Skin epidermis (tissue), 12 donors: ENCODE measurements around the gene UBAP1L.
"Not testable (repeated sequence)": the region's sequence is repeated elsewhere in the genome, so short reads cannot be mapped to it uniquely, and the experiment has no call there.

Experiments used
- H3K27ac ChIP-seq, 21 experiments: fragments of 200-600 bp; sonication (generic) in 11 of 21; one replicate each; pipeline ENCODE4 v1.5.0; 2020; ENCODE audit warnings: mild to moderate bottlenecking in 3 of 21, inconsistent platforms in 2 of 21, moderate library complexity in 2 of 21
- H3K4me3 ChIP-seq, 7 experiments: fragments of 200-600 bp; sonication (generic) in 2 of 7; one replicate each; pipeline ENCODE4 v1.5.0; 2020; ENCODE audit warnings: inconsistent platforms in 2 of 7, mild to moderate bottlenecking in 2 of 7, moderate library complexity in 1 of 7

Gene UBAP1L

GRCh38 chr15:65054333-65055200 lies 60.4 kb downstream of the UBAP1L start:
- H3K27ac ChIP-seq = peak overlapping the region in 3 of 21 experiments; percentile 7 to 40 (median 26)
- H3K4me3 ChIP-seq = no peak overlapping the region

DNA sequence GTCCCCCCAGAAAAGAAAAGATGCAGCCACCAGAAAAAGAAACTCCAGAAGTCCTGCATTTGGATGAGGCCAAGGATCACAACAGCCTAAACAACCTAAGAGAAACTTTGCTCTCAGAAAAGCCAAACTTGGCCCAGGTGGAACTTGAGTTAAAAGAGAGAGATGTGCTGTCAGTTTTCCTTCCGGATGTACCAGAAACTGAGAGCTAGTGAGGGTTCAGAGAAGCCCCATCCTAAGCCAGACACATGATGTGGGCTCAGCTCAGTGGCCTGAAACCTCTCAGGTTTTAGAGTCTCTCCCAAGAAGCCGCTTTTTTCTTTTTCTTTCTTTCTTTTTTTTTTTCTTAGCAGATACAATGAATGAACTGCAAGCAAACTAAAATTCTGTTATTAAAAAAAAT lies 62.0 kb downstream of the UBAP1L start:
- H3K27ac ChIP-seq = no peak overlapping the region
- H3K4me3 ChIP-seq = no peak overlapping the region

GRCh38 chr15:65051266-65051665 lies 63.7 kb downstream of the UBAP1L start:
- Histone ChIP-seq H3K27ac (no peak overlapping the region), H3K4me3 (no peak overlapping the region)

DNA sequence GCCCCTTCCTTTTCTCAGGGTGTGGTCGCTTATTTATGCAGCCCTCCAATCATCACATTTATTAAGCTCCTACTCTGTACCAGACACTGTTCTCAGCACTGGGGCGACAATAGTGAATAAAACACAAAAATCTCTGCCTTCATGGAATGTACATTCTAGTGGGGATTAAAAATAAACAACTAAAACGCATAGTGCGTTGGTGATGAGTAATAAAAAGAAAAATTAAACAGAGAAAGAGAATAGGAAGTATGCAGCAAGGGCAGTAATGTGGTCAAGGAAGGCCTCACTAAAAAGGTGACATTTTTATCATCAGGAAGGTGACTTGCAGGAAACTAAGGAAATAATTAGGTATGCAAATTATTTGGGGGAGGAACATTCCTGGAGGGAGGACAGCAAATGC lies 64.7 kb downstream of the UBAP1L start:
- Histone ChIP-seq H3K4me3 (no peak overlapping the region), H3K27ac (no peak overlapping the region)

GRCh38 chr15:65049418-65049840 lies 65.6 kb downstream of the UBAP1L start:
- peak overlapping the region in 3 of 7 experiments; percentile 13 to 26 (median 18) for H3K4me3 ChIP-seq

DNA sequence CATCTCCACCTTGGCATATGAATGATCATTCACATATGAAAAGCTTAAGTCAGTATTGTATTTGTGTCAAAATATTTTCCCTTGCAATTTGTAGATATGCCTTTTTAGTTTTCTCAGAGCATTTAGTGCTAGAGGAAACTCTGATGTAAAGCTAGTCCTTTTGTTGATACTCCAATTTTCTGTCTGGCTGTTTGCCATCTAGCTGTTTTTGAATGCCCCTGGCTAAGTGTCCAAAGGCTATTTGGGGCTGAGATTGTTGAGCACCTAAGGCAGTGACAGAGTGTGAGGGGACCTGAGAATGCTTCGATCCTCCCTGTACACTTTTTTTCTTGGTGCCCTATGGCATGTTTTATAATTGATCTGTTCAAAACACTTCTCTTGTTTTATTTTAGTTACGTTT lies 66.8 kb downstream of the UBAP1L start:
- Histone ChIP-seq H3K27ac (no peak overlapping the region), H3K4me3 (no peak overlapping the region)

More at GRCh38 chr15:65049418-65049840, 65.6 kb downstream of the UBAP1L start:
- H3K27ac ChIP-seq = no peak overlapping the region

DNA sequence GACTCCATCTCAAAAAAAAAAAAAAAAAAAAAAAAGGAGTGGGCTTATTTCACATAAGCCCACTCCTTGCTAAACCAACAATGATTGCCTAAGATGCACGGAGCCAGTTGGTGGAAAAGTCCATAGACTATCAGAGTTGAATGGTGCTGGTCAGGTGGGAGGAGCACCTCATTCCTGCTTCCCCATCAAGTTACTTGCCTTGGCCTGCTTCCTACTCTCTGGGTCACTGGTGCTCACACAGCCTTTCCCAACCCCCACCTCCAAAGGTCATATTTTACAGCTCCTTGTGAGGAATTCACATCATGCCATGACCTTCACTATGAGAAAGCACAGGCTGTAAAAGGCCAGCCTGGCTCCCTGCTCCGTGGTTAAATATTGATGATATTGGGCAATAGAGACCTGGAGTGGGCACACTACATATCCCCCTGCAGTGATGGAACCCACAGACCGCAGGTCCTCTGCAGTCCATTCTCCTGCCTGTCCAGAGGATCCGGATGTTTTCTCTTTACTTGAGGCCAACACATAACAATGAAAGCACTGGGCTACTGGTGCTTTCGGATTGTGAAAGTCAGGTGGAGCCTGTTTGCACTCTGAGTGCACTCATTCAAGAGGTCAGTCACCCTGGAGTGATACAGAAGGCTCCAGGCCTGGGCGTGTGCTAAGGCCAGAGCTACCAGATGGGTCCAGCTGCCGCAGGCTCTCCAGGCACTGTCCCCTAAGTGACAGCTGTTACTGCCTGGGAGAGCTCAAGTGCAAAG lies 70.1 kb downstream of the UBAP1L start, which contains the start of gene SLC51B:
Gene SLC51B (plus strand): TSS at position 664 of the 758 bp plus-strand sequence. CDS start 4,618 bp downstream, outside the sequence.
- H3K27ac ChIP-seq = no peak within 1 kb of the TSS
- H3K4me3 ChIP-seq = no peak within 1 kb of the TSS

DNA sequence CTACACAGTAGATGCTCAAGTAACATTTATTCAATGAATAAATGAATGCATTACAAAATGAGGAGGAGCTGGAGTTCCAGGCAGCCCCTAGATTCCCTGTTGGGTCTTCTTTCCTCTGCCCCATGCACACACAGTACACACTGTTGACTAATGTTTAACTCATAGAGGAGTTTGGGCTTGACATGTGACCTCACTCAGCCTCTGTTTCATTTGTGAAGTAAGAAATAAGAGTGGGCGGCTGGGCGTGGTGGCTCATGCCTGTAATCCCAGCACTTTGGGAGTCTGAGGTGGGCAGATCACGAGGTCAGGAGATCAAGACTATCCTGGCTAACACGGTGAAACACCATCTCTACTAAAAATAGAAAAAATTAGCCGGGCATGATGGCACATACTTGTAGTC lies 70.8 kb downstream of the UBAP1L start:
- H3K4me3 ChIP-seq, H3K27ac ChIP-seq: not testable (repeated sequence)

GRCh38 chr15:65042776-65043327 lies 72.1 kb downstream of the UBAP1L start:
- Histone ChIP-seq H3K27ac (no peak overlapping the region), H3K4me3 (no peak overlapping the region)
